PC-9 (cell line): ENCODE measurements around the gene CAPN1. TPM values are rescaled to one million over a fixed set of nuclear protein-coding genes. Genes with fewer than 3 reads are reported as not detected.

Experiments
- BruUV-seq: library from RNA; stranded (reverse); fragments of 400-500 nt; replicated peaks from 2 replicates; lab custom pipeline; 2021; lab: Mats Ljungman, UMichigan
- CTCF ChIA-PET: fragments of 300-600 bp; sonication (Branson Sonifier 250); formaldehyde crosslinking; loops from one replicate; lab custom pipeline; 2022; ENCODE audit warnings: antibody characterized with exemption; lab: Charles Lee
- POLR2A ChIA-PET: fragments of 300-600 bp; sonication (Branson Sonifier 250); formaldehyde crosslinking; loops from one replicate; lab custom pipeline; 2022; ENCODE audit warnings: antibody characterized with exemption; ENCODE audit not compliant: unreplicated experiment; lab: Charles Lee
- DNase-seq, 2 experiments: peaks; one replicate each; pipeline versions ENCODE4 v3.0.0 to v3.0.0-alpha.2; 2015 to 2022; ENCODE audit warnings: mixed read lengths in 1 of 2
- H2AFZ ChIP-seq: fragments of 200-600 bp; sonication (generic); 2 replicates; pipeline ENCODE4 v1.8.1; 2017; ENCODE audit warnings: antibody characterized with exemption
- H3F3A ChIP-seq: fragments of 200-600 bp; sonication (generic); 2 replicates; pipeline ENCODE4 v1.8.1; 2017; ENCODE audit warnings: antibody characterized with exemption, mild to moderate bottlenecking, low read depth; ENCODE audit not compliant: insufficient read depth
- H3K27ac ChIP-seq: fragments of 200-600 bp; sonication (generic); 2 replicates; pipeline ENCODE4 v1.6.1; 2016; ENCODE audit warnings: mixed run types
- H3K27me3 ChIP-seq: fragments of 200-600 bp; sonication (generic); 2 replicates; pipeline ENCODE4 v1.6.1; 2016; ENCODE audit warnings: low read depth, mixed run types; ENCODE audit not compliant: insufficient read depth
- H3K36me3 ChIP-seq: fragments of 200-600 bp; sonication (generic); 2 replicates; pipeline ENCODE4 v1.6.1; 2016; ENCODE audit warnings: low read depth, mixed run types
- H3K4me1 ChIP-seq: fragments of 200-600 bp; sonication (generic); replicated peaks from 2 replicates; pipeline ENCODE4 v1.6.1; 2016; ENCODE audit warnings: mixed run types; ENCODE audit not compliant: insufficient read depth
- H3K4me2 ChIP-seq: fragments of 200-600 bp; sonication (generic); 2 replicates; pipeline ENCODE4 v1.6.1; 2017; ENCODE audit warnings: mixed run types
- H3K4me3 ChIP-seq: fragments of 200-600 bp; sonication (generic); 2 replicates; pipeline ENCODE4 v1.6.1; 2016; ENCODE audit warnings: mixed run types
- H3K79me2 ChIP-seq: fragments of 200-600 bp; sonication (generic); 2 replicates; pipeline ENCODE4 v1.6.1; 2017; ENCODE audit warnings: low read depth, mixed run types
- H3K9me2 ChIP-seq: fragments of 200-600 bp; sonication (generic); 2 replicates; pipeline ENCODE4 v1.8.1; 2017; ENCODE audit warnings: mild to moderate bottlenecking; ENCODE audit not compliant: insufficient read depth
- H3K9me3 ChIP-seq: fragments of 200-600 bp; sonication (generic); 2 replicates; pipeline ENCODE4 v1.8.1; 2016; ENCODE audit warnings: low read depth; ENCODE audit not compliant: insufficient read depth
- H4K20me1 ChIP-seq: fragments of 200-600 bp; sonication (generic); 2 replicates; pipeline ENCODE4 v1.8.1; 2017; ENCODE audit not compliant: insufficient read depth
- CTCF ChIP-seq: fragments of 200-600 bp; sonication (generic); conservative IDR thresholded peaks from 2 replicates; pipeline ENCODE4 v1.6.1; 2017; ENCODE audit warnings: mixed run types, antibody characterized with exemption, mild to moderate bottlenecking, moderate library complexity
- EZH2 ChIP-seq: fragments of 200-600 bp; sonication (generic); IDR thresholded peaks from 2 replicates; pipeline ENCODE4 v1.8.0; 2017; ENCODE audit warnings: antibody characterized with exemption, low read depth
- intact Hi-C: fragments of 100-400 bp; cut with micrococcal nuclease; formaldehyde crosslinking; loops from one replicate; pipeline ENCODE4 v1.10.0; 2022; ENCODE audit not compliant: unreplicated experiment
- total RNA-seq: library from RNA; stranded (reverse); gene quantifications from 2 replicates; pipeline ENCODE4 v1.2.3, GENCODE V29; 2021

CAPN1 gene
- total RNA-seq, 1 experiment from 2014 or later = 559 TPM

- POLR2A ChIA-PET = interaction anchor here (0.6 kb wide), 1 partner anchor 98 kb away, joined by 3 read pairs; no protein-coding TSS in a partner anchor
- H3K36me3 ChIP-seq = no peaks in the 10 kb centered on the region
- CTCF ChIA-PET = interaction anchor here (0.6 kb wide), 1 partner anchor 145 kb away, joined by 5 read pairs; no protein-coding TSS in a partner anchor
These were observed 73.0 kb downstream of the CAPN1 start for GRCh38 chr11:65254724-65255123.

GRCh38 chr11:65258988-65259387, 77.3 kb downstream of the CAPN1 start:
- Histone ChIP-seq H2AFZ (no peak overlapping the region), H3K36me3 (no peaks in the 10 kb centered on the region), H3K9me3 (no peaks in the 10 kb centered on the region), H3K27me3 (no peaks in the 10 kb centered on the region), H3F3A (peaks cover 16% of the 10 kb centered on the region; the same call in 1 of the 2 replicates), H3K4me2 (no peak overlapping the region), H4K20me1 (no peaks in the 10 kb centered on the region), H3K4me1 (peaks cover 15% of the 10 kb centered on the region), H3K27ac (no peak overlapping the region), H3K79me2 (peaks cover 21% of the 10 kb centered on the region), H3K9me2 (no peaks in the 10 kb centered on the region), H3K4me3 (no peak overlapping the region)
- TF ChIP-seq CTCF (no peak), EZH2 (no peak)
- DNase-seq = no peak
- BruUV-seq = no TSS peak
- intact Hi-C loops = loop anchor here (10.0 kb wide), 1 partner anchor 474 kb away; no protein-coding TSS in a partner anchor
- ChIA-PET POLR2A (interaction anchor here (0.7 kb wide), 1 partner anchor 319 kb away, joined by 5 read pairs; no protein-coding TSS in a partner anchor), CTCF (interaction anchor here (1.0 kb wide), 1 partner anchor 75 kb away, joined by 4 read pairs; the partner anchor contains the start of gene DPF2)

More at GRCh38 chr11:65254724-65255123, 73.0 kb downstream of the CAPN1 start:
- no peak overlapping the region for H3K4me3 ChIP-seq
- H3K27ac ChIP-seq = no peak overlapping the region
- no peak overlapping the region for H2AFZ ChIP-seq
- H3K4me1 ChIP-seq = no peaks in the 10 kb centered on the region
- H3K27me3 ChIP-seq = no peaks in the 10 kb centered on the region
- no TSS peak for BruUV-seq
- H3K4me2 ChIP-seq = no peak overlapping the region
- TF ChIP-seq CTCF (no peak), EZH2 (no peak)
- intact Hi-C loops = loop anchor here (1.0 to 10.0 kb wide), 4 partner anchors 50 to 470 kb away; no protein-coding TSS in a partner anchor
- H3K9me3 ChIP-seq = no peaks in the 10 kb centered on the region
- DNase-seq = no peak
- peaks cover 17% of the 10 kb centered on the region; the same call in 1 of the 2 replicates for H3F3A ChIP-seq
- no peaks in the 10 kb centered on the region for H4K20me1 ChIP-seq
- H3K9me2 ChIP-seq = no peaks in the 10 kb centered on the region
- no peaks in the 10 kb centered on the region for H3K79me2 ChIP-seq

- POLR2A ChIA-PET = no interaction called here
- Histone ChIP-seq H3K9me2 (no peaks in the 10 kb centered on the region), H3K27ac (no peak overlapping the region), H3K27me3 (no peaks in the 10 kb centered on the region), H2AFZ (no peak overlapping the region), H4K20me1 (no peaks in the 10 kb centered on the region), H3K36me3 (no peaks in the 10 kb centered on the region), H3K9me3 (no peaks in the 10 kb centered on the region), H3F3A (peaks cover 16% of the 10 kb centered on the region; the same call in 1 of the 2 replicates), H3K4me1 (peaks cover 15% of the 10 kb centered on the region), H3K79me2 (peaks cover 33% of the 10 kb centered on the region), H3K4me2 (no peak overlapping the region), H3K4me3 (no peak overlapping the region)
- no peak for DNase-seq
- intact Hi-C loops = no loop called here
- CTCF ChIA-PET = no interaction called here
- BruUV-seq = no TSS peak
- no peak for TF ChIP-seq CTCF
- TF ChIP-seq EZH2 = no peak
These were observed 78.6 kb downstream of the CAPN1 start for GRCh38 chr11:65260302-65260701.
